ENCODE measurements around the gene NLRP3. TPM values are rescaled to one million over a fixed set of nuclear protein-coding genes. Genes with fewer than 3 reads are reported as not detected.

Gene NLRP3
- total and polyA plus RNA-seq, 9 of the 15 experiments (the other 6 are each of a cell fraction or from before 2014, with no cell fraction given), result not detected

GRCh38 chr1:247371801-247372259 is 44.1 kb upstream of the NLRP3 start (continued):
- TF ChIP-seq ZHX1 (conservative IDR thresholded peaks at IDR 0.05; ENCODE audit: low read length) (no peak), ZNF740 (CRISPR knock-in tag; IDR thresholded peaks at IDR 0.05) (no peak), ZNF740 (tag; IDR thresholded peaks at IDR 0.05) (peak in 1 of 2 experiments; percentile 89; a peak in 2 of 4 replicates), RAD51 (IDR thresholded peaks at IDR 0.05; ENCODE audit: borderline replicate concordance, low read depth) (no peak), PYGO2 (tag; IDR thresholded peaks at IDR 0.05) (0 out of 2 replicates have a peak, but pooled peaks have one; percentile 11), NR2F6 (CRISPR knock-in tag; IDR thresholded peaks at IDR 0.05) (no peak), HCFC1 (IDR thresholded peaks at IDR 0.05; ENCODE audit: low read depth, low read length) (no peak), MTA1 (IDR thresholded peaks at IDR 0.05; ENCODE audit: borderline replicate concordance) (no peak), FOXO4 (CRISPR knock-in tag; IDR thresholded peaks at IDR 0.05) (no peak), NFATC3 (IDR thresholded peaks at IDR 0.05) (no peak), HDAC8 (tag; IDR thresholded peaks at IDR 0.05) (peak; percentile 83), MITF (IDR thresholded peaks at IDR 0.05) (no peak), RHOXF2B (CRISPR knock-in tag; conservative IDR thresholded peaks at IDR 0.05) (no peak), ETS2 (tag; IDR thresholded peaks at IDR 0.05; ENCODE audit: borderline replicate concordance, poor library complexity, severe bottlenecking) (no peak), NR2C1 (IDR thresholded peaks at IDR 0.05) (no peak), NR2C1 (tag; IDR thresholded peaks at IDR 0.05) (peak; percentile 46; the same call in 1 of the 2 replicates), PTBP1 (IDR thresholded peaks at IDR 0.05; ENCODE audit: low read depth, low read length) (no peak), COPS2 (conservative IDR thresholded peaks at IDR 0.05) (no peak), TCF3 (CRISPR knock-in tag; IDR thresholded peaks at IDR 0.05) (no peak), HDAC2 (IDR thresholded peaks at IDR 0.05) (no peak), YY1 (IDR thresholded peaks at IDR 0.05; ENCODE audit: borderline replicate concordance in 1 of 3, control insufficient read depth in 1 of 3, extremely low read depth in 1 of 3, insufficient read depth in 3 of 3, insufficient read length in 1 of 3, insufficient replicate concordance in 2 of 3, low read depth in 1 of 3, low read length in 2 of 3) (peak; percentile 14 to 88 (median 67)), ZNF77 (CRISPR knock-in tag; IDR thresholded peaks at IDR 0.05) (no peak)

Measured in K562 (cell line).